ENCODE results near the gene ANKRD39. TPM values are rescaled to one million over a fixed set of nuclear protein-coding genes. Genes with fewer than 3 reads are reported as not detected.

Gene ANKRD39
- total and polyA plus RNA-seq, 7 donors: 19.2 to 101 (median 53.3) TPM

GRCh38 chr2:96866586-96866985 lies 8.8 kb upstream of the ANKRD39 start:
- Histone ChIP-seq H3K36me3 (ENCODE audit: insufficient read depth in 1 of 2, low read depth in 1 of 2) (peaks cover 0 to 57% of the 10 kb centered on the region in 2 donors), H3K27ac (peak overlapping the region; percentile 30)
- WGBS, 3 donors: 68 to 76% (median 70%) methylated on average over 8 of the region's 8 CpGs

DNA sequence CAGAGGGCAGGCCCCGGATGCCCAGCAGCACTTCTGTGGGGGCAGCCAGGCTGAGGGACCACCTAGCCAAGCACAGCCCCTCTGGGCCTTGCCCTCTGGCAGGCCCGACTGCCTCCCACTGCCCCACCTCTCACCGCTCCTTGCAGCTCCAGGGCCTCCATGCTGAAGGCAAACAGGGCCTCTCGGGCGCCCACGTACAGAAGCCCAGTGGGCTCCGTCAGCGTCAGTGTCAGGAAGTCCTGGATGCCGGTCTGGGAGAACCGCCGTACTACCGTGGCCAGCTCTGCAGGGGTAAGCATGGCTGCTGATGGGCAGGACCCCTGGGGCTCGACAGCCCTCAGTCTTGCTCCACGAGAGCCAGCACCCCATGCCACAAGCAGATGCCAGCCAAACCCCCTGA lies 8.3 kb upstream of the ANKRD39 start:
- intact Hi-C loops (cut with DNase I): no loop called here
- peak overlapping the region; percentile 92 for H3K4me3 ChIP-seq
- H3K9me3 ChIP-seq: no peaks in the 10 kb centered on the region
- no peaks in the 10 kb centered on the region for H3K27me3 ChIP-seq (ENCODE audit: insufficient read depth in 3 of 3, low read length in 2 of 3)
- ATAC-seq (no peak), DNase-seq (no peak)
- 79 to 82% (median 82%) methylated on average over 14 of the region's 14 CpGs for WGBS, 3 donors
- H3K36me3 ChIP-seq (ENCODE audit: insufficient read depth in 1 of 2, low read depth in 1 of 2): peaks cover 0 to 61% of the 10 kb centered on the region in 2 donors
- TF ChIP-seq, protein P1, sequence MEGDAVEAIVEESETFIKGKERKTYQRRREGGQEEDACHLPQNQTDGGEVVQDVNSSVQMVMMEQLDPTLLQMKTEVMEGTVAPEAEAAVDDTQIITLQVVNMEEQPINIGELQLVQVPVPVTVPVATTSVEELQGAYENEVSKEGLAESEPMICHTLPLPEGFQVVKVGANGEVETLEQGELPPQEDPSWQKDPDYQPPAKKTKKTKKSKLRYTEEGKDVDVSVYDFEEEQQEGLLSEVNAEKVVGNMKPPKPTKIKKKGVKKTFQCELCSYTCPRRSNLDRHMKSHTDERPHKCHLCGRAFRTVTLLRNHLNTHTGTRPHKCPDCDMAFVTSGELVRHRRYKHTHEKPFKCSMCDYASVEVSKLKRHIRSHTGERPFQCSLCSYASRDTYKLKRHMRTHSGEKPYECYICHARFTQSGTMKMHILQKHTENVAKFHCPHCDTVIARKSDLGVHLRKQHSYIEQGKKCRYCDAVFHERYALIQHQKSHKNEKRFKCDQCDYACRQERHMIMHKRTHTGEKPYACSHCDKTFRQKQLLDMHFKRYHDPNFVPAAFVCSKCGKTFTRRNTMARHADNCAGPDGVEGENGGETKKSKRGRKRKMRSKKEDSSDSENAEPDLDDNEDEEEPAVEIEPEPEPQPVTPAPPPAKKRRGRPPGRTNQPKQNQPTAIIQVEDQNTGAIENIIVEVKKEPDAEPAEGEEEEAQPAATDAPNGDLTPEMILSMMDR (IDR thresholded peaks at IDR 0.05): no peak
- no peak overlapping the region for H3K27ac ChIP-seq
- H3K4me1 ChIP-seq: peaks cover 11% of the 10 kb centered on the region

More at GRCh38 chr2:96866586-96866985, 8.8 kb upstream of the ANKRD39 start:
- Histone ChIP-seq H3K9me3 (no peaks in the 10 kb centered on the region), H3K4me1 (peaks cover 11% of the 10 kb centered on the region), H3K4me3 (peak overlapping the region; percentile 92), H3K27me3 (ENCODE audit: insufficient read depth in 3 of 3, low read length in 2 of 3) (no peaks in the 10 kb centered on the region)
- intact Hi-C loops (cut with DNase I): no loop called here
- DNase-seq (no peak), ATAC-seq (no peak)
- TF ChIP-seq, protein P1 (IDR thresholded peaks at IDR 0.05): no peak

GRCh38 chr2:96865654-96866053 lies 7.8 kb upstream of the ANKRD39 start:
- Histone ChIP-seq H3K27me3 (ENCODE audit: insufficient read depth in 3 of 3, low read length in 2 of 3) (no peaks in the 10 kb centered on the region), H3K9me3 (no peaks in the 10 kb centered on the region), H3K27ac (no peak overlapping the region), H3K4me3 (no peak overlapping the region), H3K36me3 (ENCODE audit: insufficient read depth in 1 of 2, low read depth in 1 of 2) (peaks cover 0 to 66% of the 10 kb centered on the region in 2 donors), H3K4me1 (peaks cover 11% of the 10 kb centered on the region)
- DNase-seq: no peak
- no peak for ATAC-seq
- 83 to 86% (median 85%) methylated on average over 14 to 16 of the region's 16 CpGs for WGBS, 3 donors
- intact Hi-C loops (cut with DNase I): no loop called here
- TF ChIP-seq, protein P1 (IDR thresholded peaks at IDR 0.05): no peak

DNA sequence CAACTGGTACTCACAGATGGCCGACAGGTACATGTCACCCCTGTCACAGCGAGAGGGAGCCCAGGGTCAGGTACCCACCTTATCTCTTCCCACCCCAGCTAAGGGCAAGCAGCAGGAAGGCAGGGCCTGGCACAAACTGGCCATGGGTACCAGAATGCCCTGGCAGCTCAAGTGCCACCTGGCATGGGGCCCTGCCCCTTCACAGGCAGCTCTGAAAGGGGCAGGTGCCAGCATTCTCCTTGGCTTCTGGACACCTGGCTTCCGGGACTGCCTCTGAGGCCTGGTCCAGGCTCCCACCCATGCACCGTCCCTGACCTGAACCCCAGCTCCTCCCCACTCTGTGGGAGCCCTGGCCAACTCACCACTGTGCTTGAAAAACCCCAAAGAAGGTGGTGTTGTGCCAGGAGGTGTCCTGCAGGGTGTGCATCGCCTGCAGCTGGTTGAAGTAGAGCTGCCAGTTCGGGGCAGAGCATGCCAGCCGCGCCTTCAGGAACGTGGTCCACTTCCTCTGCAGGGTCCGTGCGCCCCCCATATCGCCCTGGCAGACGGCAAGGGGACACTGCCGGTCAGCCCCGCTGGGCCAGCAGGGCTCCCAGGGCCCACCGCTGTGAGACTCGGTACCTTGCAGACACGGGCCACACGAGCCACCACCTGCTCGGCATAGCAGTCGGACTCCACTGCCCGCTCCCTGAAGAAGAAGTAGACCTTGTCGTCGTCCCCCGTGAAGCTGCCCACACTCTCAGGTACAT lies 6.7 kb upstream of the ANKRD39 start:
- no peak overlapping the region for H3K4me3 ChIP-seq
- H3K27me3 ChIP-seq (ENCODE audit: insufficient read depth in 3 of 3, low read length in 2 of 3): no peaks in the 10 kb centered on the region
- H3K4me1 ChIP-seq: peaks cover 12% of the 10 kb centered on the region
- no peak overlapping the region for H3K27ac ChIP-seq
- peaks cover 0 to 73% of the 10 kb centered on the region in 2 donors for H3K36me3 ChIP-seq (ENCODE audit: insufficient read depth in 1 of 2, low read depth in 1 of 2)
- 70 to 79% (median 71%) methylated on average over 25 of the region's 25 CpGs for WGBS, 3 donors
- ATAC-seq (no peak), DNase-seq (peak in 1 of 2 donors; percentile 47)
- intact Hi-C loops (cut with DNase I): no loop called here
- TF ChIP-seq, protein P1 (IDR thresholded peaks at IDR 0.05): no peak
- H3K9me3 ChIP-seq: no peaks in the 10 kb centered on the region
